NCI-H187 treated with DMSO at 0.1 percent for 48 hours (cell line): ENCODE measurements around the gene APH1B.

ENCODE experiments used
- DNase-seq: peaks from one replicate; lab custom pipeline; 2025; lab: John Stamatoyannopoulos, UW

APH1B gene

DNA sequence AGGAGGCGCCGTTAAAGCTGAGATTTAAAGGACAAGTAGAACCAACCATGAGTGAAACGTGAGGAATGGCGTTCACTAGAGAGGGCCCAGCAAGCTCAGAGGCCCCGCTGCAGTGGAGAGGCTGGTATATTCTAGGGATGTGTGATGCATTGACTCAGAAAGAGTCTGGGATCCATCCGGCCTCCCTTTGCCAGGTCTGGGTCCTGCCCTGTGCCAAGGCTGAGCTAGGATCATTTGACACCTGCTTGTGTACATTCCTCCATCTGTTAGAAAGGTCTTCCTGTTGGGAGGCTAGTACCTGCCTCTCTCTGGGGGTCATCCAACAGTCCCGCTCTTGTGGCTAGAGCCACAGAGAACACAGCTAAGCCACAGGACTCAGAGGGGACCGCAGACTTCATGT, 75.9 kb downstream of the APH1B start:
- DNase-seq = no peak

DNA sequence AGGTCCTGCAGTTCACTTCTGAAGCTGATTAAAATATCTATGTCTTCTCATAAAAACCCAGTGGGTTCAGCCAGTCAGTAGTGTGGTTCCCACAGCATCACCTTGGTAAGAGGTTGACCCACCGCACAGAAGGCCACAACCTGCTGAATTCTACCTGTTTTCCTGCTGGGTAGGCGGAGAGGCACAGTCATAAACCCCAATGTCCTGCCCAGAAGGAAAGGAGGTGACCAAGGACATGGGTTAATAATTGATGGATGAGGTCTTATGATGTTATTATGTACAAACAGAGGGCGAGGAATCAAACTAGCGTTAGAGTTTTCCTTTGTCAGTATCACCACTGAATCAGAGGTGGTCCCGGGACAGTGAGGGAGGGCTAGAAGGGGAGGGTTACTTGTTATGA, 76.5 kb downstream of the APH1B start:
- no peak for DNase-seq

DNA sequence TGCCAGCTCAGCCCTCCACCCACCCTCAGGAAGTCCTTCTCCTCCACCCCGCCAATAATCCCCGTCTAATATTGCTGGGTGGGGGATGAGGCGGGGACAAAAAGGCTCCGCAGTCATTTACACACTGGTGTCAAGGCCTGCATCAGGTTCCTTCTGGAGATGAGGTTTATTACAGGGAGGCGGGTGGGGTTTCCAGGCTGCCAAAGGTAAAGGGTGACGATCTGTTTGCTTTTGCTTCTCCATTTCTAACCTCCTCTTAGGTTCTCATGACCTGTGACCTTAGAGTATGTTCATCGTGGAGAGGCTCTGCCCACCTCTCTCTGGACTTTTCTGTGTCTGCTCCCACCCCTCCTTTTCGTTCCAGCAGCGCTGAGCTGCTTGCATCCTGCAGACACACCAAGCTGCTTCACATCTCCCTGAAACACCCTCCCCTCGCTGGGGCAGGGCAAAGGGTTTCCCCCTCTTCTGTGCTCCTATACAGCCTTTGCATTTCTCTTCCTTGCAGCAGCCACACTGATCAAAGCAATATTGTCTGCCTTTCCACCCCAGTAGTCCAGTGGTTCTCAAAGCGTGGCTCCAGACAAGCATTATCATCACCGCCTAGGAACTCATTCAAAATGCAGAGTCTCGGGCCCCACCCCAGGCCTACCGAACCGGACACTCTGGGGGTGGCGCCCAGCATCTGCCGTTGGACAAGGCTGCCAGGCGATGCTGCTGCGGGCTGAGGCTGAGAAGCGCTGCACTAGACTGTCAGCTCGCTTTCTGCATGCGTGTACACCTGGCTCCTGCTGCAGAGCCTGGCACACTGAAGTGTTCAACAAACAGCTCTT, 77.6 kb downstream of the APH1B start:
- DNase-seq = no peak

DNA sequence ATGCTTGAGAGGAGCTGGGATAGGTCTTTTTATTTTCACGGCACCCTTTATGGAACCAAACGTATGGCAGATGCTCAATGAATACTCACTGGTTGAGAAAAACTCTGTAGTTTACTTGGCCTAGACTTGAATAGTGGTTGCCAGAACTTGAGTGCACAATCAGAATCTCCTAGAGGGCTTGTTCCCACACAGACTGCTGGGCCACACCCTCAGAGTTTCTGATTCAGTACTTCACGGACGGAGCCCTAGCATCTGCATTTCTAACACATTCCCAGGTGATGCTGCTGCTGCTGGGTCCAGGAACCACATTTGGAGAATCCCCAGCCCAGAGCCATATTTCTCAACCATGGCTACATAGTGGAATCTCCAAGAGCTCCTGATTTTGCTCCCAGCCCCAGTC, 79.7 kb downstream of the APH1B start:
- DNase-seq = no peak

DNA sequence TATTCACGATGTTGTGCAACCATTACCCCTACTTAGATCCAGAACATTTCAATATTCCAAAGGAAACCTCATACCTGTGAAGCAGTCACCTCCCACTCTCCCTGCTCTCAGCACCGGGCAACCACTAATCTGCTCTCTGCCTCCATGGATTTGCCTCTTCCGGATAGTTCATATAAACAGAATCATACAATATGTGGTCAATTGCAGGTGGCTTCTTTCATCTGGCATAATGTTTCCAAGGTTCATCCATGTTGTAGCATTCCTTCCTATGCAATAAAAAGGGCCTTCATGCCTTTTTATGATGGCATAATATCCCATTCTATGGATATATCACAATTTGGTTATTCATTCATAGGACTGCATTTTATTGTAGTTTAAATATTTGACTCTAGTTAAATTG, 80.3 kb downstream of the APH1B start:
- no peak for DNase-seq

DNA sequence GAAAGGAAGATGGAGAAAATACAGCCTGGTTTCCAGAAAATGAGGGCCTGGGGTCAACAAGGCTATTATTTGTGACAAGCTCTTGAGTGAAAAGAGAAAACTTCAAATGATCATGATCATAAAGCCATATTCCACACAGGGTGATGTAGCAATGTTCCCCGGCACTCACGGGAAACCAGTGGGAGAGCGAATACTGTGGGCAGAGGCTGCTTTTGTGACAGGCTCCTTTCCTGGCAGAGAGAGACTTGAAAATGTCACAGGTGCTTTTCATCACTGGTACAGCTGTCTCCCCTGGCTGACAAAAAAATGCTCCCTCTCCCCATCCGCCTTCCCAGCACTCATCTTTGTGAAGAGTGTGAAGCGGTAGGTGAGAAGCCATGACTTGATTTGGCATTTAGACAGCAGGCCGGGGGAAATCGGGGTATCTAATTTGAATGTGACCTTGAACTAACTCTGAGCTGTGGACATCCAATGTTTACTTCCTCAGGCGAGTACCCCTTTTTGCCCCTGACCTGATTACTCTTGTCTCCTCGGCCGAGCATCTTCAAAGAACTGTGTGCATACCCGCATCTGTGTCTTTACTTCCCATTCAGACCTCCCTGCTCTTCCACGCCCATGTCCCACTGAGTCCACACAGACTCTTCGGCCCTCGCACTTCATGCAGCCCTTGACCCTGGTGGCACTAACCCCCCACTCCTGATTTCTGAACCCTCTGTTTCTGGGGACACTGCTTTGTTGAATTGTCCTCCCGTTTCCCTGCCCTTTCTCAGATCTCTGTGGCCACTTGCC, 81.0 kb downstream of the APH1B start:
- DNase-seq = no peak
